AG09309 (cell line): Measurements from ENCODE around the gene LRRFIP2.
"Not testable (repeated sequence)": the region's sequence is repeated elsewhere in the genome, so short reads cannot be mapped to it uniquely, and the experiment has no call there.

Experiments used
- DNase-seq: peaks from one replicate; pipeline ENCODE4 v3.0.0-alpha.2; 2010; ENCODE audit warnings: low read depth
- H3K4me3 ChIP-seq: 2 replicates; pipeline ENCODE4 v1.5.1; 2011; ENCODE audit warnings: mild to moderate bottlenecking, low read depth, low read length, moderate library complexity; ENCODE audit not compliant: control insufficient read depth
- TF ChIP-seq, protein P1 (sequence below): IDR thresholded peaks from 2 replicates; pipeline ENCODE4 v1.5.1; 2011; ENCODE audit warnings: mild to moderate bottlenecking, low read depth, low read length, inconsistent platforms; ENCODE audit not compliant: insufficient read depth, control insufficient read depth; ENCODE audit errors: missing control alignments

The LRRFIP2 gene

DNA sequence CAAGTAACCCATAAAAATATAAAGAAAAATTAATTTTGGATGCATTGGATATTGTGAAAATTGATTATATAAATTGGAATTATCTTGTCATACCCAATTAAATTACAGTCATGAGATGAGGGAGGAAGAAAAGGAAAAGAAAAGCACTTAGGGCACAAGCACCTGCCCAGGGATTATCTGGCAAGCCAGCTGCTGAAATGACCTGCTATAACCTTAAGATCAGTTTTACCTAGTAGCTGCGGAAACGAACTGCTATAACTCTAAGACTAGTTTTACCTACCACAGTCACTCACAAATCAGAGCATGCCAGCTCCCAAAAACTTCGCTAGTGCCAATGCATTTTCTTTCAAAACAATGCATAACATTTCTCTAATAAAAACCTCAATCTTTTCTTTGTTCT is 26.2 kb downstream of the LRRFIP2 start:
- TF ChIP-seq, protein P1, sequence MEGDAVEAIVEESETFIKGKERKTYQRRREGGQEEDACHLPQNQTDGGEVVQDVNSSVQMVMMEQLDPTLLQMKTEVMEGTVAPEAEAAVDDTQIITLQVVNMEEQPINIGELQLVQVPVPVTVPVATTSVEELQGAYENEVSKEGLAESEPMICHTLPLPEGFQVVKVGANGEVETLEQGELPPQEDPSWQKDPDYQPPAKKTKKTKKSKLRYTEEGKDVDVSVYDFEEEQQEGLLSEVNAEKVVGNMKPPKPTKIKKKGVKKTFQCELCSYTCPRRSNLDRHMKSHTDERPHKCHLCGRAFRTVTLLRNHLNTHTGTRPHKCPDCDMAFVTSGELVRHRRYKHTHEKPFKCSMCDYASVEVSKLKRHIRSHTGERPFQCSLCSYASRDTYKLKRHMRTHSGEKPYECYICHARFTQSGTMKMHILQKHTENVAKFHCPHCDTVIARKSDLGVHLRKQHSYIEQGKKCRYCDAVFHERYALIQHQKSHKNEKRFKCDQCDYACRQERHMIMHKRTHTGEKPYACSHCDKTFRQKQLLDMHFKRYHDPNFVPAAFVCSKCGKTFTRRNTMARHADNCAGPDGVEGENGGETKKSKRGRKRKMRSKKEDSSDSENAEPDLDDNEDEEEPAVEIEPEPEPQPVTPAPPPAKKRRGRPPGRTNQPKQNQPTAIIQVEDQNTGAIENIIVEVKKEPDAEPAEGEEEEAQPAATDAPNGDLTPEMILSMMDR, result no peak
- no peak overlapping the region for H3K4me3 ChIP-seq
- no peak for DNase-seq

DNA sequence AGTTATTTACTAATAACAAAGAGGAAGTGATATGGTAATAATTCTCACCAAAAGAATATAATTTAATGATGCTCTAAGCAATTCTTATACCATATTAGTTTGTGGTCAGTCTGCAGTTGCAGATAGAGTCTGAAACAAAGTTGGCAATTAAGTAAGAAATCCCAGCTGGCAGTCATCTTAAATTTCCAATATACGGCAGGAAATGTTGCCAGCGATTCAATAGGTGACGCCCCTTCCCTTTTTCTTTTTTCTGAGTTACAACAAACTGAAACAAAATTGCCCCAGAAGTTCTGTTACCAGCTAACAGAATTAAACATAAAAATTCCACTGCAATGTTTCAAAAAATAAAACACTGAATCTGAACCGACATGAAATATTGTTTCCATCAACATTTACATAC is 26.7 kb downstream of the LRRFIP2 start:
- no peak overlapping the region for H3K4me3 ChIP-seq
- TF ChIP-seq, protein P1, result no peak

DNA sequence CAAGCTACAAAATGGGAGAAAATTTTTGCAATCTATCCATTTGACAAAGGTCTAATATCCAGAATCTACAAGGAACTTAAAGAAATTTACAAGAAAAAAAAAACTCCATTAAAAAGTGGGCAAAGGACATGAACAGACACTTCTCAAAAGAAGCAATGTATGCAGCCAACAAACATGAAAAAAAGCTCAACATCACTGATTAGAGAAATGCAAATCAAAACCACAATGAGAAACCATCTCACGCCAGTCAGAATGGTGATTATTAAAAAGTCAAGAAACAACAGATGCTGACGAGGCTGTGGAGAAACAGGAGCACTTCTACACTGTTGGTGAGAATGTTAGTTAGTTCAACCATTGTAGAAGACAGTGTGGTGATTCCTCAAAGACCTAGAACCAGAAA is 27.5 kb downstream of the LRRFIP2 start:
- DNase-seq, H3K4me3 ChIP-seq: not testable (repeated sequence)

More for the DNA sequence above, 26.7 kb downstream of the LRRFIP2 start:
- DNase-seq, result no peak

DNA sequence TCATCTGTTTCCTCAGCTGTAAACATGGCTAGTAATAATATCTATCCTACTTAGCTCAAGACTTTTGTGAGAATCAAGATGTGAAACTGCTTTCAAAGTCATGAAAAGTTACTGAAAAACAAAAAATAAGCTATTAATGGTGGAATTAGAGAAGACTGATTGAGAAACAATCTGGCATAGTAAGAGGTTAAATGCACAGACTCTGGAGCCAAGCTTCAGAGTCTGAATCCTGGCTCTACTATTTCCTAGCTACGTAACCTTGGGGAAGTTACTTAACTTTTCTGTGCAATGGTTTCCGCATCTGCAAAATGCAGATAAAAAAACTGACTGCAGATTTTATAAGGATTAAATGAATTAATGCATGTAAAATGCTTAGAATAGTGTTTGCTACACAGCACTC is 28.8 kb downstream of the LRRFIP2 start:
- no peak overlapping the region for H3K4me3 ChIP-seq
- DNase-seq, result no peak
- TF ChIP-seq, protein P1, result no peak

DNA sequence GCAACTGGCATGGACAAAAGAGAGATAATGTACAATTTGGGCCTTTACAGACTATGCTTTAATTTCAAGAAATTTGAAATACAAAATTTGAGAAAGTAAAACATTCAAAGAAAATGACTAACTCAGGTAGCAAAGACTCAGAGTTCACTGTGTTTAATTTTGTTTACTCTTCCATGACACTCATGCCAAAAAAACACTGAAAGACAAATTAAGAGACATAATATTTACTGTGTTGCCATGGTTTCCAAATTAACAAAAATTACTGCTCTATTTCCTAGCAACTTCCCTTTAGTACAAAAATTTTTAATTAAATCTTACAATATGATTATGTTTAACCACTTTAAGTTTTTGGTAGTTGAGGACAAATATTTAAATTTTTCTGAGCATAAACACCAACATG is 29.6 kb downstream of the LRRFIP2 start:
- DNase-seq, result no peak
- TF ChIP-seq, protein P1, result no peak

DNA sequence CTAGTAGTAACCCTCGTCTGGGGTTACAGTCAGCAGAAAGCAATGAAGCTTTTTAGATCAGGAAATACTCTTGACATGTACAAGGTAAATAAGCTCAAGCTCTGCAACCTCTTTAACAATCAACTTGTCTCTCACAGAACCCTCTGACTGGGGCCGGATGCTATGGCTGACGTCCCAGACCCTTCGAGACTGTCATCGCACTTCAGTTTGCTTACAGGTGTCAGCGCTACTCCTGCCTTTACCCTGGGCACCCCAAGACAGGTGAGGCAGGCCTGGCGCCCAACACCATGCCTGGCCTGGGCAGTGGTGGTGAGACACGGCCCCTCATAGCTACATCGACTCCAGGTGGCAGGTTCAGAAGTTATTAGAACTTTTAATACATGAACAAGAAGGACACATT is 30.6 kb downstream of the LRRFIP2 start:
- TF ChIP-seq, protein P1, result no peak
- no peak overlapping the region for H3K4me3 ChIP-seq
- no peak for DNase-seq

More for the DNA sequence above, 29.6 kb downstream of the LRRFIP2 start:
- H3K4me3 ChIP-seq, result no peak overlapping the region

DNA sequence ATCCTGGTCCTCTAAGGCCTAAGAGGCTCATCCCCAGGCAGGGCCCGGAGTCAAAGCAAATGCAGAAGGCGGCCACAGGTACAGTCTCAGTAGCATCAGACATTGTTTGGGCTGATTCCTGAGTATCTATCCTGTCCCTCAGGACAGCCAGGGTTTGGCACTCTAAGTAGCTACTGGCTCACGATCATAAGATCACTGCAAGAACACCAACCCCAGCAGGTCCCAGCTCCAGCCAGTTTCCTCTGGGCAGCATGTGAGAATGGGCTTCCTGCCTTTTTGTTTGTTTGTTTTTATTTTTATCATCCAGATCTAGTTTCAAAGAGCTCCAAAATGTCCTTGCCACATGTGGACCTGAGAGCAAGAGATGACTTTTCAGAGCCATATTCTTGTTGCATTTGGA is 32.7 kb downstream of the LRRFIP2 start:
- no peak for DNase-seq
- H3K4me3 ChIP-seq, result no peak overlapping the region
- TF ChIP-seq, protein P1, result no peak
